Neutrophil (primary cell): ENCODE measurements around the gene KCND2.

ENCODE experiments used
- H3K27ac ChIP-seq: fragments of 200-600 bp; sonication (generic); 2 replicates; pipeline ENCODE4 v1.5.1; 2016; ENCODE audit warnings: mild to moderate bottlenecking, moderate library complexity
- H3K27me3 ChIP-seq: fragments of 200-600 bp; sonication (generic); 2 replicates; pipeline ENCODE4 v1.6.0; 2016; ENCODE audit warnings: mild to moderate bottlenecking
- H3K36me3 ChIP-seq: fragments of 200-600 bp; sonication (generic); 2 replicates; pipeline ENCODE4 v1.5.1; 2017
- H3K4me1 ChIP-seq, 2 experiments: fragments of 200-600 bp in 1 of 2; sonication (generic) in 1 of 2; 1 replicate in 1 of 2; 2 replicates in 1 of 2; pipeline versions ENCODE4 v1.5.1 to v1.6.1; 2013 to 2016; ENCODE audit warnings: low read depth in 1 of 2, low read length in 1 of 2, mild to moderate bottlenecking in 1 of 2, moderate library complexity in 1 of 2; ENCODE audit not compliant: control insufficient read depth in 1 of 2, insufficient read depth in 1 of 2
- H3K4me3 ChIP-seq, 2 experiments: fragments of 200-600 bp in 1 of 2; sonication (generic) in 1 of 2; 1 replicate in 1 of 2; 2 replicates in 1 of 2; pipeline ENCODE4 v1.5.1; 2013 to 2016; ENCODE audit warnings: low read depth in 1 of 2, low read length in 1 of 2, mild to moderate bottlenecking in 1 of 2, moderate library complexity in 1 of 2
- H3K9me3 ChIP-seq: fragments of 200-600 bp; sonication (generic); 2 replicates; pipeline ENCODE4 v1.5.1; 2016
- TF ChIP-seq, protein P1 (sequence below): fragments of 200-600 bp; sonication (generic); IDR thresholded peaks from 2 replicates; pipeline ENCODE4 v1.5.1; 2016; ENCODE audit warnings: antibody characterized with exemption

Gene KCND2

DNA sequence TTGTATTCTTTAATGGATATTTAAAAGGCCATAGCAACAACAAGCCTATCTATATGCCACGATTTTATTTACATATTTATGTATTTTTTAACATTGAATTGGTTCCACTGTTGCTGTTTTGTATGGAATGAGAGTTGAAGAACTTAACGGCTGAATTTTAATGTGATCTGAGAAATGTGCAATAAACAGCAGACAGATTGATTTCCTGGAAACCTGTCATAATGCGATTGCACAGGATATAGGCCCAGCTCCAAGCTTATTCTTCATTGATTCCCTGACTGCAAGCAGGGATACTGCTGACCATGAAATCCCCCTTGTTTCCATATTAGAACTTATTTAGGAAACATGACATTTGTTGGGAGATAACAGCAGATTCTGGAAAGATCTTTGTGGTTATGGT lies 195.6 kb downstream of the KCND2 start:
- Histone ChIP-seq H3K36me3 (no peaks in the 10 kb centered on the region), H3K9me3 (no peaks in the 10 kb centered on the region), H3K4me3 (no peak overlapping the region), H3K27ac (no peak overlapping the region), H3K4me1 (no peaks in the 10 kb centered on the region), H3K27me3 (no peaks in the 10 kb centered on the region)
- TF ChIP-seq, protein P1, sequence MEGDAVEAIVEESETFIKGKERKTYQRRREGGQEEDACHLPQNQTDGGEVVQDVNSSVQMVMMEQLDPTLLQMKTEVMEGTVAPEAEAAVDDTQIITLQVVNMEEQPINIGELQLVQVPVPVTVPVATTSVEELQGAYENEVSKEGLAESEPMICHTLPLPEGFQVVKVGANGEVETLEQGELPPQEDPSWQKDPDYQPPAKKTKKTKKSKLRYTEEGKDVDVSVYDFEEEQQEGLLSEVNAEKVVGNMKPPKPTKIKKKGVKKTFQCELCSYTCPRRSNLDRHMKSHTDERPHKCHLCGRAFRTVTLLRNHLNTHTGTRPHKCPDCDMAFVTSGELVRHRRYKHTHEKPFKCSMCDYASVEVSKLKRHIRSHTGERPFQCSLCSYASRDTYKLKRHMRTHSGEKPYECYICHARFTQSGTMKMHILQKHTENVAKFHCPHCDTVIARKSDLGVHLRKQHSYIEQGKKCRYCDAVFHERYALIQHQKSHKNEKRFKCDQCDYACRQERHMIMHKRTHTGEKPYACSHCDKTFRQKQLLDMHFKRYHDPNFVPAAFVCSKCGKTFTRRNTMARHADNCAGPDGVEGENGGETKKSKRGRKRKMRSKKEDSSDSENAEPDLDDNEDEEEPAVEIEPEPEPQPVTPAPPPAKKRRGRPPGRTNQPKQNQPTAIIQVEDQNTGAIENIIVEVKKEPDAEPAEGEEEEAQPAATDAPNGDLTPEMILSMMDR: no peak

DNA sequence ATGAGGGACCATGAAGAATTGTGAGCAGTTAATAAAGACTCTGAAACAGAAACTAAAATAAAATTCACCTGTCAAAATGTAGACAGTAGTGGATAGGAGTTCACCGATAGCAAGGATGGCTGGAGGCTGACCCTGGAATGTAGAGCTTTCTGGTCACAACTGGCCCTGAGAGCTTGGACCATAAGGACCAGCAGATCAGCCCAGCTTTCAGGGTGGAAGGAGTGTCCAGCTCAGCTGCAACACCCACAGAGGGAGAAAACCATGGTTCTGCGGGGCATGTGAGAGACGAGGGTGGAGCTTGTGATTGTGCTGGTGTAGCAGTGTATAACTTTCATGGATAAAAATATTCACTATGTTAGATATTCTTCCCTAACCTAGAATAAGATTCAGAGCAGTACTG lies 199.9 kb downstream of the KCND2 start:
- TF ChIP-seq, protein P1: no peak
- H3K9me3 ChIP-seq: no peaks in the 10 kb centered on the region

DNA sequence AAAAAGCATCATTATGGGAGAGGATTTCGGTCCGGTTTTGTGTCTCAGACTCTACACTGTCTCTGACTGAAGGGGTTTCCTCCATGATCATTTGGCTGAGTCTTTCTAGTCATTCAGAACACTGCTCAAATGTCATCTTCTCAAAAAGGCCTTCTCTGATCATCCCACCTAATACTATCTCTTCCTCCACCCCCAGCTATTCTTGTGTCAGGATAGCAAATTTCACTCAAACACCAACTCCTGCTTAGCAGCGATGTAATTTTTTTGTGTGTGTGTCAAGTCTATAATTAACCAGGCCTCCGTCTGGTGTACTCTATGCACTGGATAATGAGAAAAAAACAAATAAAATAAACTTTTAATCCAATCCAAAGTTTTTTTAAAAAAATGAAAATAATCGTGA lies 200.4 kb downstream of the KCND2 start:
- Histone ChIP-seq H3K9me3 (no peaks in the 10 kb centered on the region), H3K4me1 (no peaks in the 10 kb centered on the region), H3K4me3 (no peak overlapping the region), H3K27ac (no peak overlapping the region), H3K27me3 (no peaks in the 10 kb centered on the region), H3K36me3 (no peaks in the 10 kb centered on the region)
- TF ChIP-seq, protein P1: no peak

More for the DNA sequence above, 199.9 kb downstream of the KCND2 start:
- Histone ChIP-seq H3K27me3 (no peaks in the 10 kb centered on the region), H3K4me1 (no peaks in the 10 kb centered on the region), H3K27ac (no peak overlapping the region), H3K36me3 (no peaks in the 10 kb centered on the region), H3K4me3 (no peak overlapping the region)

DNA sequence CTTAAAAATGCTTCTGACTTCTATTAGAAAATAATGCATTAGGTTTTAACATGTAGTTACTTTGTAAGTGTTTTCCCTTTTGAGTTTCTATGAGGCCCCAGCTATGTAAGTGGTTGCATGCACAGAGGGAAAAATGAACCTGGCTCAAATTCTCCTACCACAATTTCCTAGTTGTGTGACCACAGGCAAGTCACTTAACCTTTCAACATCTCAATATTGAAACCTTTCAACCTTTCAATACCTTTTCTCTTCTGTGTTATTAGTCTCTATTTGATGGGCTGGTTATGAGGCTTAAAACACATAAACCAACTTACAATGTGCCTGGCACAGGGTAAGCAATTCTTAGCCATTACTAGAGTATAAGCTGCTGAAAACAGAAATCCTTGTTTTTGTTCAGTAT lies 203.0 kb downstream of the KCND2 start:
- no peaks in the 10 kb centered on the region for H3K27me3 ChIP-seq
- H3K27ac ChIP-seq: no peak overlapping the region
- H3K9me3 ChIP-seq: no peaks in the 10 kb centered on the region
- H3K4me1 ChIP-seq: no peaks in the 10 kb centered on the region
- no peak overlapping the region for H3K4me3 ChIP-seq
- TF ChIP-seq, protein P1: no peak
- no peaks in the 10 kb centered on the region for H3K36me3 ChIP-seq

DNA sequence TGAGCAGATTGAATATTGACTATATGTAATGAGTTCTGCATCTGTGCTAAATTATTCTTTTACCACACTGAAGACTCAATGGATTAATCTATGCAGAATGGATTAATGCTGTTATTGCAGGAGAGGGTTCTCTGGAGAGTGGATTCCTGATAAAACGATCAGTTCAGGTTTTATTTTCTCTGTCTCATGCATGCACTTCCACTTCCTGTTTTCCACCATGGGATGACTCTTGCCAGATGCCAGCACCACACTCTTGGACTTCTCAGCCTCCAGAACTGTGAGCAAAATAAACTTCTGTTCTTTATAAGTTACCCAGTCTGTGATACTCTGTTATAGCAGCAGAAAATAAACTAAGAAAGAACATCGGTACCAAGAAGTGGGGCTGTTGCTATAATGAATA lies 207.5 kb downstream of the KCND2 start:
- TF ChIP-seq, protein P1: no peak
- H3K4me1 ChIP-seq: no peaks in the 10 kb centered on the region
- no peaks in the 10 kb centered on the region for H3K9me3 ChIP-seq
- H3K27ac ChIP-seq: no peak overlapping the region
- H3K36me3 ChIP-seq: no peaks in the 10 kb centered on the region
- no peaks in the 10 kb centered on the region for H3K27me3 ChIP-seq
- H3K4me3 ChIP-seq: no peak overlapping the region

DNA sequence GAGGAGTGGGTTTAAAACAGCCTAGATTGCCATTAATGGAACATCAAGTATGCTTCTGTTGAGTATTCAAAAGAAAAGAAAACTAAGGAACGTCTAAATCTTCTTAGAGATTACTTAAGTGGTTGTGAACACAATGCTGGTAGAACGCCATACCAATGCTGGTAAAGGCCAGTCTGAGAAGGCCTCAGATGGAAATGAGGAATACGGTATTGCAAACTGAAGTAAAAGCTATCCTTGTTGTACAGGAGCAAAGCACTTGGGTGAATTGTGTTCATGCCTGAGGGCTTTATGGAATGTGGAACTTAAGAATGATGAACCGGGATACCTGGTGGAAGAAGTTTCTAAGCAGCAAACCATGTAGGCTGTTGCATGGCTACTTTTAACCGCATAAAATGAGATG lies 208.0 kb downstream of the KCND2 start:
- Histone ChIP-seq H3K36me3 (no peaks in the 10 kb centered on the region), H3K4me1 (no peaks in the 10 kb centered on the region), H3K27me3 (no peaks in the 10 kb centered on the region), H3K4me3 (no peak overlapping the region), H3K27ac (no peak overlapping the region), H3K9me3 (no peaks in the 10 kb centered on the region)
- TF ChIP-seq, protein P1: no peak
